Stimulated activated CD8-positive, alpha-beta memory T cell treated with anti-CD3 and anti-CD28 coated beads, Interleukin-15, amount 100 ng/mL, for 1 hour (primary cell): ENCODE results near the gene TTC7B.

Experiments
- DNase-seq: peaks from one replicate; pipeline ENCODE4 v3.0.0-alpha.2; 2020; ENCODE audit warnings: low read depth

Gene TTC7B

DNA sequence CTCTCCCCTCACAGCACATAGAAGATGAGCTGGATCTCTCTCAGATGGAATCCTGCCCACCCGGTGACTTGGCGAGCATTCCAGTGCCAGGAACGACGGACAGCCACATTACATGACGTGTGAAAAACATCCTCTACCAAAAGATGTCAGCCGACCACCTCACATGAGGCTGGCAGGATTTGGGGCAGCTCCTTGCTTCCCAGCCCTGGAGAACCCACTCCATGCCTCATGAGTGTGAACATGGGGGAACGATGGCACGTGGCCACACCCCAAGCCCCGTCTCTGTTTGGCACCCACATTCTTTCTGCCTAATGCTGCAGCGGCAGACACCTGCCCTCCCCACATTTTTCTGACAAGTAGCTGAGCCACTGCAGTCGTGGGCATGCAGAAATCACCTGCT is 216.9 kb downstream of the TTC7B start:
- DNase-seq: no peak

DNA sequence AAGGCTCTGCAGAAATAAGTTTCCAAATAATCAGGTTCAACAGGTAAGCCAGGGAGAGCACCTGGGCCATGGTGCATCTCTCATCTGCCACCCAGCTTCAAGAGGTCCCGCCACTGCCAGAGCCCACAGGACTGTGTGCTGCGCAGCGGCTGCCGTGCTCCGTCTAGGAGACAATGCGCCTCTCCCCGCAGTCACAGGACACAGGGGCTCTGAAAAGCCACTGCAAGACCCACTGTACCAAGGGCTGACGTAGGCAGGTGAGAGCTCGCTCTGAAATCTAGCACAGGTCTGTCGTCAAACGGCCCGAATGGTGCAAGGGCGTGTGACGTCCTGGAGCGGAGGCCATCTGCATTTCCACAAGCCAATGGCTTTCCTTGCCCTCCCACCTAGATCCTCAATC is 218.3 kb downstream of the TTC7B start:
- DNase-seq: no peak

DNA sequence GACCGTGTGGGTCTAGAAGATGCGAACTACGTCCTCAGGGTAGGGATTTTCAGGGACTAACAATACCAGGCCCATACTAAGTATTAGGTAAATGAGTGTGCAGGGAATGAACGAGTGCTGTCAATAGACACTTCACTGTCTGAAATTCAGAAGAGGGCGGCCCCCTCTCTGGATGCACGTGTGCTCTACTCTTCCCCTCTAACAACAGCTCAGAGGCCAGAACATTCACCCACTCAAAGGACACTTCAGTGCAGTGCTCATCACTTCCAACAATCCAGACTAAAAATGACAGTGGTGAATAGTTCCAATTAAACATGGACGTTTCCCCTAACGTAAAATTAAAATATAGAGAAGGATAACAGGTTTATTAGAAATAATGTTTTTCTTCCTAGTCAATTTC is 219.5 kb downstream of the TTC7B start:
- no peak for DNase-seq

GRCh38 chr14:90593254-90594040 is 222.8 kb downstream of the TTC7B start:
- DNase-seq: no peak

DNA sequence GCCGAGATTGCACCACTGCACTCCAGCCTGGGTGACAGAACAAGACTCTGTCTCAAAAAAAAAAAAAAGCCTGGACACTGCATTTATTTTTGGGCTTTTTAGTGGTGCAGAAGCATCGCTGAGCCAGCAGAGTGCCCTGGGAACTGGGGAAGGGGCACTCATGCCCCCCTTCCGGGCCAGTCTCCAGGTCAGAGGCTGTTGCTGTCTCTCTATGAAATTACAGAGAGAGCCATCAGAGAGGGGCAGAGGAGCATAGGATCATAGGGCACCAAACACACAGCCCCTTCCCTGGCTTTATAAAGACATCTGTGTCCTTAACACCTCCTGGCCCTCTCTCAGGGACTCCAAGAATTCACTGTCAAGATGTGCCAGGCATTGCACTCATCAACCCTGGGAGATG is 223.6 kb downstream of the TTC7B start:
- no peak for DNase-seq

GRCh38 chr14:90587918-90588317 is 228.3 kb downstream of the TTC7B start:
- no peak for DNase-seq

GRCh38 chr14:90587252-90587910 is 228.8 kb downstream of the TTC7B start:
- no peak for DNase-seq

- no peak for DNase-seq
Measured at GRCh38 chr14:90585106-90585505, 231.1 kb downstream of the TTC7B start.

GRCh38 chr14:90583916-90584605 is 232.2 kb downstream of the TTC7B start:
- no peak for DNase-seq

GRCh38 chr14:90583427-90583826 is 232.8 kb downstream of the TTC7B start:
- DNase-seq: no peak

- no peak for DNase-seq
Measured at GRCh38 chr14:90582166-90582565, 234.1 kb downstream of the TTC7B start.

DNA sequence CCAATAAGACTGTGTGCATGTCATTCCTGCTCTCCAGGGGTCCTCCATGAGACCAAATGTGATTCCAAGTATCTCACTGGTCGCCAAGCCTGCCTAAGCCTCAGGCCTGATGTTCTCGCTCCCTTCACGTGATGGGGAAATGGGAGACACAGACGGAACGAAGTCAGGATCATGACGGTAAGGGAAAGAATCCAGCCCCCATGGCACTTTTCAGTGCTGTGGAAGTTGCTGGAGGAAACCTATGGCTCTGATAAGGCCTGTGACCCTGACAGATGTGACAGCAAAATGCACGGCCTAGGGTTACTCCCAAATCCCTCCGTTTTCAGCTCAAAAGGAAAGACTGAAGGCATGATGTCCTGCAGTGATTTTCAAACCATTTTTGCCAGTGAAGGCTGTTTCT is 234.5 kb downstream of the TTC7B start:
- no peak for DNase-seq

DNA sequence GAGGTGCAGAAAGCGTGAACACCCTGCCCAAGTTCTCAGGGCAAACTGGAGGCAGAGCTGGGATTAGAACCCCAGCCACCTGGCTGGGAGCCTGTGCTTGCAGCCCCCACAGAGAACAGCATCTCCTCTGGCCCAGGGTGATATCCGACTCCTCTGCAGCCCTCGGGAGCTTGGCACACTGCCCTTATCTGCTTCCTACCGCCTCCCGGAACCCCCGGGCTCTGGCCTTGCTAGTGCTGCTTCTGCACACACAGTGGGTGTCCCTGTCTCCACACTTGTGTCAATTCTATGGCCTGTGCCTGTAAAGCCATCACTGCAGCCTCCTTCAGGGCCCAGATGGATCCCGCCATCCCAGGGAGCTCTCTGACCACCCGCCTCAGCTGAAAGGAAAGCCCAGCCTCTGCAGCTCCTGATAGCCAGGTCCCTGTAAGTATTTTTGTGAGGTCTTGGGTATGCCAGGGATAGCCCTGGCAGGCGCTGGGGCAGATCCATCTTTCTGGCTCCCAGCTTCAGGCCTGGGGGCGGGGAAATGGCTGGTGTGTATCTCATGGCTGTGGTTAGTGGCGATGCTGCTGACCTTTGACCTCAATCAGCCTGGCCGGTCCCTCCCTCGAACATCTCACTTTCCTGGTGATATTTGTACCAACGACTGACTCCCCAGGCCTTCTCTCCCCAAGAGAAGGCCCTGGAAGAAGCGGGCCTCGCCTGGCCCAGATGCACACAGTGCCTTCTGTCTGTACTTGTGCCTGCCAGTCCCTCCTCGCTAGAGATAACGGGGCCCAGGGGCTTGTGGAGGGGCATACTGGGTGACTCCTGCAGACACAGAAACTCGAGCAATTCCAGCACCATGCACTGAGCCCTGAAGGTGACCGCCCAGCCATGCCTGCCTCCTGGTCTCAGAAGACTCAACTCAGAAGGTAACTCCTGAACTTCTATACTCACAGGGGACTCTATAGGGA is 235.6 kb downstream of the TTC7B start:
- no peak for DNase-seq

- no peak for DNase-seq
Measured at GRCh38 chr14:90579816-90580215, 236.4 kb downstream of the TTC7B start.

- no peak for DNase-seq
Measured at GRCh38 chr14:90579088-90579487, 237.1 kb downstream of the TTC7B start.

DNA sequence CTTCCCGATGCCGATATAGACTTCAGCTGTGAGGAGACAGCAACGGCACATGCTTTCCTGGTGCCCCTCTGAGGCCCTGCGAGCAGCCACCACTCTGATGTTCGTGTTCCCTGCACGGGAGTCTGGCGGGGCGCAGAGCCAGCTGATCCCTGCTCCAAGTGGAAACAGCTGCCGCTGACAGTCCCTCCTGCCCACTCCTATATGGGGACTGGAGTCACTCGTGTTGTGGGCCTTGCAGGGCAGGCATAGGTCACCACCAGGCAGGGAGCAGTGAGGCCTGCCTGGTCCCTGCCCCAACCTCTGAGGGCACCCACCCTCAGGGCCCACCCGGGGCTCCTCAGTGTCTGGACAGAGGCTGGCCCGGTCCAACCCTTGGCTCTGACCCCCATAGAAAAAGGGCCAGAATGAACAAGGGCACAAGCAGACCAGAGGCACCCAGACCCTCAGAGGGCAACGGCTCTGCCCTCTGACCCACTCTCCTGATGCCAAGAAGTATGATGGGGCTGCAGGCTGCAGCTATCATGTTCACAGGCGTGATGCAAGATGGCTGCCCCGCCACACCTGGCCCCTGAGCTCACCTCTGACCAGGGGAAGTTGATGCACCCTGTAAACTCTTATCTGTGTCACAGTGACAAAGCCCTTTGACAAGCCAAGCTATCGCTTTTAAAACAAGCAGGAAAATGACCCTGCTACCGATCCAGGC is 237.8 kb downstream of the TTC7B start:
- DNase-seq: no peak

GRCh38 chr14:90577661-90578282 is 238.5 kb downstream of the TTC7B start:
- no peak for DNase-seq

- no peak for DNase-seq
Measured at GRCh38 chr14:90576981-90577660, 239.1 kb downstream of the TTC7B start.

DNA sequence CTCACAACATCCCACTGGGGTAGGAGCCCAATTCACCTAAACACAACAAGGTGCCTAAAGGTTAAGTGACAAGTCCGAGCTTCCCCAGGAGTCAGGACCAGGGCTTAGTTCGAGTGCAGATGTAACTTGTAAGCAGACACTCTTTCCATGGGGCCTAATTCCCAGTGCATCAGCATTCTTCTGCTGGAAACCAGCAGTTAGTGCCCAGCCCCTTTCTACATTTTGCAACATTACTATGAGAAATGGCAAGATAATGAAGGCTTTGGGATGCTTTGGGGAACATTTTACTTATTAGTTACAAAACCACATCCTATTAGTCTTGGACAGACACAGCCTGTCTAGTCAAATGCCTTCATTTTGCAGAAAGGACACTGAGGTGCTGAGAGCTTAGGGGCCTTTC is 239.6 kb downstream of the TTC7B start:
- no peak for DNase-seq

DNA sequence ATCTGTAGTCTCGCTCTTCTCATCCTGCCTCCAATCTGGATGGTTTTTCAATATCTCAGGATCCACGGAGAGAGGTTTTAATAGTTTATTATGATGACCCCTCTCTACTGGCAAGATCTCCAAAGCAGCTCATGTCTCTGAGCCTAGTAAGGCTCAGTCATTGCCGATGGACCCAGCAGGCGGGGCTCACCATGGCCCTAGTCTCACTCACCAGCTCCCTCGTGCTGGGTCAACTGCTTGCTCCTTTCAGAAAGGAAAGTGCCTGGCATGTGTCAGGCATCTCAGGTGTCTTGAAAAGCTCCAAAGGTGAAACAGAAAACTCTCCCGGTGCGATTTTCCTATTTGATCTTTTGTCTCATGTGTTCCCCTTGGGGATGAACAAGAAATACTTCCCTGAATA is 240.4 kb downstream of the TTC7B start:
- no peak for DNase-seq
